HG03457 (cell line): Measurements from ENCODE around the gene COBL.
"Not testable (repeated sequence)": the region's sequence is repeated elsewhere in the genome, so short reads cannot be mapped to it uniquely, and the experiment has no call there.

Experiments used
- ATAC-seq: cut with Tn5 transposase; IDR thresholded peaks from one replicate; pipeline ENCODE4 v1.9.1; 2021; ENCODE audit warnings: moderate number of reproducible peaks; ENCODE audit not compliant: unreplicated experiment

Gene COBL

GRCh38 chr7:51013861-51014511 is 302.6 kb downstream of the COBL start:
- no peak for ATAC-seq

- ATAC-seq, result no peak
Observed at GRCh38 chr7:51013218-51013786, 303.3 kb downstream of the COBL start.

GRCh38 chr7:51012569-51013217 is 303.9 kb downstream of the COBL start:
- ATAC-seq, result no peak

GRCh38 chr7:51011710-51012350 is 304.8 kb downstream of the COBL start:
- no peak for ATAC-seq

GRCh38 chr7:51010534-51010933 is 306.1 kb downstream of the COBL start:
- ATAC-seq, result no peak

GRCh38 chr7:51009716-51010496 is 306.7 kb downstream of the COBL start:
- no peak for ATAC-seq

GRCh38 chr7:51007551-51008505 is 308.8 kb downstream of the COBL start:
- ATAC-seq, result no peak

- no peak for ATAC-seq
Observed at GRCh38 chr7:51006483-51007235, 309.9 kb downstream of the COBL start.

- ATAC-seq, result no peak
Observed at GRCh38 chr7:51005074-51005473, 311.5 kb downstream of the COBL start.

- no peak for ATAC-seq
Observed at GRCh38 chr7:51000956-51001355, 315.7 kb downstream of the COBL start.

GRCh38 chr7:50994753-50995319 is 321.8 kb downstream of the COBL start:
- ATAC-seq, result no peak

GRCh38 chr7:50990214-50990613 is 326.4 kb downstream of the COBL start:
- ATAC-seq, result not testable (repeated sequence)

GRCh38 chr7:50988988-50989387 is 327.6 kb downstream of the COBL start:
- ATAC-seq, result no peak

- ATAC-seq, result no peak
Observed at GRCh38 chr7:50988465-50988864, 328.1 kb downstream of the COBL start.

GRCh38 chr7:50985096-50985495 is 331.5 kb downstream of the COBL start:
- no peak for ATAC-seq

GRCh38 chr7:50983850-50984249 is 332.8 kb downstream of the COBL start:
- no peak for ATAC-seq

- ATAC-seq, result no peak
Observed at GRCh38 chr7:50982626-50983025, 334.0 kb downstream of the COBL start.

- ATAC-seq, result no peak
Observed at GRCh38 chr7:50981743-50982142, 334.9 kb downstream of the COBL start.

- ATAC-seq, result no peak
Observed at GRCh38 chr7:50980411-50980810, 336.2 kb downstream of the COBL start.
